Thyroid gland (tissue), 4 donors: ENCODE data around the gene RELCH.

ENCODE experiments used
- POLR2A ChIP-seq, 2 donors: fragments of 450-650 bp; IDR thresholded peaks; one replicate each; pipeline ENCODE4 v1.6.1; 2017; ENCODE audit warnings: antibody characterized with exemption in 2 of 2, mild to moderate bottlenecking in 2 of 2, moderate library complexity in 1 of 2
- TF ChIP-seq, protein P1 (sequence below), 6 experiments: fragments of 200-600 bp in 3 of 6; fragments of 450-650 bp in 3 of 6; sonication (generic) in 3 of 6; IDR thresholded peaks; one replicate each; pipeline ENCODE4 v1.5.1; 2016 to 2019; ENCODE audit warnings: antibody characterized with exemption in 6 of 6, mild to moderate bottlenecking in 2 of 6, inconsistent platforms in 1 of 6, moderate library complexity in 1 of 6

GRCh38 chr18:62324181-62324828 lies 137.2 kb downstream of the RELCH start:
- TF ChIP-seq, protein P1, sequence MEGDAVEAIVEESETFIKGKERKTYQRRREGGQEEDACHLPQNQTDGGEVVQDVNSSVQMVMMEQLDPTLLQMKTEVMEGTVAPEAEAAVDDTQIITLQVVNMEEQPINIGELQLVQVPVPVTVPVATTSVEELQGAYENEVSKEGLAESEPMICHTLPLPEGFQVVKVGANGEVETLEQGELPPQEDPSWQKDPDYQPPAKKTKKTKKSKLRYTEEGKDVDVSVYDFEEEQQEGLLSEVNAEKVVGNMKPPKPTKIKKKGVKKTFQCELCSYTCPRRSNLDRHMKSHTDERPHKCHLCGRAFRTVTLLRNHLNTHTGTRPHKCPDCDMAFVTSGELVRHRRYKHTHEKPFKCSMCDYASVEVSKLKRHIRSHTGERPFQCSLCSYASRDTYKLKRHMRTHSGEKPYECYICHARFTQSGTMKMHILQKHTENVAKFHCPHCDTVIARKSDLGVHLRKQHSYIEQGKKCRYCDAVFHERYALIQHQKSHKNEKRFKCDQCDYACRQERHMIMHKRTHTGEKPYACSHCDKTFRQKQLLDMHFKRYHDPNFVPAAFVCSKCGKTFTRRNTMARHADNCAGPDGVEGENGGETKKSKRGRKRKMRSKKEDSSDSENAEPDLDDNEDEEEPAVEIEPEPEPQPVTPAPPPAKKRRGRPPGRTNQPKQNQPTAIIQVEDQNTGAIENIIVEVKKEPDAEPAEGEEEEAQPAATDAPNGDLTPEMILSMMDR (IDR thresholded peaks at IDR 0.05): no peak
- TF ChIP-seq POLR2A (IDR thresholded peaks at IDR 0.05): no peak
